ENCODE results near the gene ETFB.

- TF ChIP-seq, protein P1, sequence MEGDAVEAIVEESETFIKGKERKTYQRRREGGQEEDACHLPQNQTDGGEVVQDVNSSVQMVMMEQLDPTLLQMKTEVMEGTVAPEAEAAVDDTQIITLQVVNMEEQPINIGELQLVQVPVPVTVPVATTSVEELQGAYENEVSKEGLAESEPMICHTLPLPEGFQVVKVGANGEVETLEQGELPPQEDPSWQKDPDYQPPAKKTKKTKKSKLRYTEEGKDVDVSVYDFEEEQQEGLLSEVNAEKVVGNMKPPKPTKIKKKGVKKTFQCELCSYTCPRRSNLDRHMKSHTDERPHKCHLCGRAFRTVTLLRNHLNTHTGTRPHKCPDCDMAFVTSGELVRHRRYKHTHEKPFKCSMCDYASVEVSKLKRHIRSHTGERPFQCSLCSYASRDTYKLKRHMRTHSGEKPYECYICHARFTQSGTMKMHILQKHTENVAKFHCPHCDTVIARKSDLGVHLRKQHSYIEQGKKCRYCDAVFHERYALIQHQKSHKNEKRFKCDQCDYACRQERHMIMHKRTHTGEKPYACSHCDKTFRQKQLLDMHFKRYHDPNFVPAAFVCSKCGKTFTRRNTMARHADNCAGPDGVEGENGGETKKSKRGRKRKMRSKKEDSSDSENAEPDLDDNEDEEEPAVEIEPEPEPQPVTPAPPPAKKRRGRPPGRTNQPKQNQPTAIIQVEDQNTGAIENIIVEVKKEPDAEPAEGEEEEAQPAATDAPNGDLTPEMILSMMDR (IDR thresholded peaks at IDR 0.05; ENCODE audit: insufficient read depth, low read length) = no peak
- TF ChIP-seq POLR2AphosphoS5 (IDR thresholded peaks at IDR 0.05; ENCODE audit: low read depth) (no peak), REST (IDR thresholded peaks at IDR 0.05; ENCODE audit: insufficient replicate concordance, low read depth) (no peak), SPI1 (IDR thresholded peaks at IDR 0.05; ENCODE audit: borderline replicate concordance, low read depth) (no peak)
Measured at GRCh38 chr19:51389143-51389542, 23.0 kb upstream of the ETFB start.
